NOMO-1 treated with dmso at 0.1 percent for 144 hours (cell line): Measurements from ENCODE around the gene USP11.

Experiments
- DNase-seq: peaks from one replicate; lab custom pipeline; 2025; ENCODE audit not compliant: unreplicated experiment; lab: John Stamatoyannopoulos, UW

USP11 gene

DNA sequence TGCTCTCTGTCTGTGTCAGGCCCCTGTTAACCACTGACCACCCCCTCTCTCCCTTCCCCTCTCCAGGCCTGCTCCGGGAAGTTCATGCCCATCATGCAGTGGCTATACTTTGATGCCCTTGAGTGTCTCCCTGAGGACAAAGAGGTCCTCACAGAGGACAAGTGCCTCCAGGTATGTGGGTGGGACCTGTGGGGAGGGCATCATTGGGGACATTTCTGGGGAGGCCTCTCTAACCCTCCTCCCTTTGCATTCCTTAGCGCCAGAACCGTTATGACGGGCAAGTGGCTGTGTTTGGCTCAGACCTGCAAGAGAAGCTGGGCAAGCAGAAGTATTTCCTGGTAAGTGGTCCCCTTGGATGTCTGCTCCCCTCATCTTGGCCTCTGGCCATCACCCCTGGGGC is 29.9 kb upstream of the USP11 start:
- DNase-seq: no peak

DNA sequence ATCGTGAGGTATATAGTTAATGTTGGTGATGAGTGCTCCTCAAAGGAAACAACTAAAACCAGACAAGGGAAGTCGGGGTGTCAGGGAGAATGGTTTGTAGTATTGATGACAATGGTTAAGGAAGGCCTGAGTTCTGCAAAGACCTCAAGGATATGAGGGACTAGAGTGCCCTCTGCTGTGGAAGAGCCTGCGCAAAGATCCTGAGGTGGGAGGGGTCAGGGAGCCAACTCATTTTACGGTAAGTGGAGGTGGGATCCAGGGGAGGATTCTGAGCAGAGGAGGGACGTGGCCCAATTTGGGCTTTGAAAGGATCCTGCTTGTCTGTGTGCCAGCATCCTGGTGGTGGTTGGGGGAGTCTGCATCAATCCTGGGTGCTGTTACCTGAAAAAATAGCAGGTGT is 27.8 kb upstream of the USP11 start:
- DNase-seq: no peak

DNA sequence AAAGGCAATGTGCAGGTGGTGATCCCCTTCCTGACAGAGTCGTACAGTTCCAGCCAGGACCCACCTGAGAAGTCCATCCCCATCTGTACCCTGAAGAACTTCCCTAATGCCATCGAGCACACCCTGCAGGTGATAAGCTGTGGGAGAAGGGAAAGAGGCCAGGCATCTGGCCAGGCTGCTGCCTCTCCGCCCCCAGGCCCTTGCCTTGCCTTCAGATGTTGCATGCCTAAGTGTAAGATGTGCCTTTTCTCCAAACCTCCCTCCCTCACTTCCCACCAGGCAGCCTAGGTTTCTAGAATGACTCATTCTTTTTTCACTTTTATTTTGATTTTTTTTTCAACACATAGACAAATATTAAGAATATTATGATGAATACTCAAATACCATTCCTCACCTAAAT is 26.5 kb upstream of the USP11 start:
- DNase-seq: no peak

DNA sequence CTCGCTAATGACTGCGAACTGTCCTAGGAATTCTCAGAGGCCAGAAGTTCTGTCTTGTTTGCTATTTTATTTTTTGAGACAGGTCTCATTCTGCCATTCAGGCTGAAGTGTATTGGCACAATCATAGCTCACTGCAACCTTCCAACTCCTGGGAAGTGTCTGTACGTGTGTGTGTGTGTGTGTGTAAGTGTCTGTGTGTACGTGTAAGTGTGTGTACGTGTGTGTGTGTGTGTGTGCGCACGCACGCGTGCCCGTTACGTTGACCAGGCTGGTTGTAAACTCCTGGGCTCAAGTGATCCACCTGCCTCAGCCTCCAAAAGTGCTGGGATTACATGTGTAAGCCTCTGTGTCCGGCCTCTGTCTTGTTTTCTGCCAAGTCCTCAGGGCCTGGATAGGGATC is 24.7 kb upstream of the USP11 start:
- DNase-seq: no peak

DNA sequence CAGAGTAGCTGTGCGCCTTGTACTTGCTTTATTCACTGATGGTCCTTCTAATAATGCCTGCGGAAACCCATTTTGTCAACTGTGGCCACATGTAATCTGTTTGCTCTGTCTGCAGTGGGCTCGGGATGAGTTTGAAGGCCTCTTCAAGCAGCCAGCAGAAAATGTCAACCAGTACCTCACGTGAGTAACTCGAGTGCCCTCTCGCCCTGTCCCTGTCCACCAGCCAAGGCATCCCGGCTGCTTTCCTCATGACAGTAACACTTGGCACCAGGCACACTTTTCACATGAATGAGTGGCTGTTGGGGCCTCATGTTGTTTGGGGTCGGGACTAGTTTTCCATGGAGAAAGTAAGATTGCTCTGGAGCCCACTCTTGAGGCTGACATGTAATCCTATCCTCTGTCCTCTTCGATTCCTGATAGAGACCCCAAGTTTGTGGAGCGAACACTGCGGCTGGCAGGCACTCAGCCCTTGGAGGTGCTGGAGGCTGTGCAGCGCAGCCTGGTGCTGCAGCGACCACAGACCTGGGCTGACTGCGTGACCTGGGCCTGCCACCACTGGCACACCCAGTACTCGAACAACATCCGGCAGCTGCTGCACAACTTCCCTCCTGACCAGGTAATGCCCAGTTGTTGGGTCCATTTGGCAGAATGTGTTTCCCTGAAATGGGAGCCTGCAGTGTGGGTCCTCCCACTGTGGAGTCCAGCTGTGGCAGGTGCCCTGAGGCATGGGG is 23.1 kb upstream of the USP11 start:
- DNase-seq: no peak

DNA sequence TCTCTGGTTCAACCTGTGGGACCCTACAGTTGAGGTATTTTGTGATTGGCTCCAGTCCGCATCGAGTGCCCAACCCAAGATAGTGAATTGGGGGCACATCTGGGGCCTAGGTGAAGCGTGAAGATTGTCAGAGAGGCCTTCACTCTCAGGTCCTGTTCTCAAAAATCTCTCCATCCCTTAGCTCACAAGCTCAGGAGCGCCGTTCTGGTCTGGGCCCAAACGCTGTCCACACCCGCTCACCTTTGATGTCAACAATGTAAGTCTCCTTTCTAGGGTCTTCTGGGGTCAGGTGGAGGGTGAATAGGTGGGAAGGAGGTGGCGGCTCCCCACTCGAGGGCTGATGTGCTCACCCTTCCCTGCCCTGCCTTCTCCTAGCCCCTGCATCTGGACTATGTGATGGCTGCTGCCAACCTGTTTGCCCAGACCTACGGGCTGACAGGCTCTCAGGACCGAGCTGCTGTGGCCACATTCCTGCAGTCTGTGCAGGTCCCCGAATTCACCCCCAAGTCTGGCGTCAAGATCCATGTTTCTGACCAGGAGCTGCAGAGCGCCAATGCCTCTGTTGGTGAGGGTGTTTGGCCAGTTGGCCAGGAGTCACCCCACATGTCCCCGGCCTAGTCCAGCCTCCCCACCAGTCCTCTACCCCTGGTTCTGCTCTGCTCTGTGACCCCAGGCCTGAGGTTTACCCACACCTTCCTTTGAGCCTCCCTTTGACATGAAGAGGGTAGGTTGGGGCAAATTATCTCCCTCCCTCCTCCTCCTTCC is 22.0 kb upstream of the USP11 start:
- no peak for DNase-seq

DNA sequence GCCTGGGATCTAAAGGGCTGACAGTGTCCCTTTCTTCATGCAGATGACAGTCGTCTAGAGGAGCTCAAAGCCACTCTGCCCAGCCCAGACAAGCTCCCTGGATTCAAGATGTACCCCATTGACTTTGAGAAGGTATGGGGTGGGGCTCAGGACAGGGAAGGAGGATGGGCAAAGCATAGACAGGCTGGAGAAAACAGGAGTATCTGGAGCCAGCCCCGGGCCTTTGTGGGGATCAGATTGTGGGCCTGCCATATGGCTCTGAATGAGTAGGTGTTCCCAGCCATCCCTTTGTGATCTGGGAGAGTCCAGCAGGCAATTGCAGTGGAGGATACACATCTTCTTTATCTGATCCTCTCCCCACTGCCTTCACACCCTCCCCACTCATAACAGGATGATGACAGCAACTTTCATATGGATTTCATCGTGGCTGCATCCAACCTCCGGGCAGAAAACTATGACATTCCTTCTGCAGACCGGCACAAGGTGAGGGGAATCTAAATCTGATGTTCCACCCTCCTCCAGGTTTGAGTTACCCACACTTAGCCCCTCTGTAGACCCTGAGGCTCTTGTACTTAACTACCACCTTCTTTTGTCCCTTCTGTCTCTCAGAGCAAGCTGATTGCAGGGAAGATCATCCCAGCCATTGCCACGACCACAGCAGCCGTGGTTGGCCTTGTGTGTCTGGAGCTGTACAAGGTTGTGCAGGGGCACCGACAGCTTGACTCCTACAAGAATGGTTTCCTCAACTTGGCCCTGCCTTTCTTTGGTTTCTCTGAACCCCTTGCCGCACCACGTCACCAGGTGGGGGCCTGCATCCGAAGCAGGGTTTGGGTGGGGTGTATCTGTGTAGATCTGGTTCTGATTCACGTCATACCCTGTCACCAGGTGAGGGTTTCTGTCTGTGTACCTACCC is 20.2 kb upstream of the USP11 start:
- no peak for DNase-seq

DNA sequence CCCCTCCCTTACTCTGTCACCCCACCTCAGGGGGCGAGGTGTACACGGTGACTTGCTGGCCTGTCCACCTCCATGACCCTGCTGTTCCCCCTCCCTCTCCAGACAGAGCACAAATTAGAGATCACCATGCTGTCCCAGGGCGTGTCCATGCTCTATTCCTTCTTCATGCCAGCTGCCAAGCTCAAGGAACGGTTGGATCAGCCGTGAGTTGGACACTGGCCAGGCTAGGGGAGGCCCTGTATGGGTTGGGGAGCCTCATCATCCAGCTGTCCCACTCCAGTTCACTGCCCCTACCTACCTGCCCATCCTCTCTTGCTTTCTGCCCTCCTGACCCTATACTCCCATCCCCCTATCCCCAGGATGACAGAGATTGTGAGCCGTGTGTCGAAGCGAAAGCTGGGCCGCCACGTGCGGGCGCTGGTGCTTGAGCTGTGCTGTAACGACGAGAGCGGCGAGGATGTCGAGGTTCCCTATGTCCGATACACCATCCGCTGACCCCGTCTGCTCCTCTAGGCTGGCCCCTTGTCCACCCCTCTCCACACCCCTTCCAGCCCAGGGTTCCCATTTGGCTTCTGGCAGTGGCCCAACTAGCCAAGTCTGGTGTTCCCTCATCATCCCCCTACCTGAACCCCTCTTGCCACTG is 18.3 kb upstream of the USP11 start:
- no peak for DNase-seq

DNA sequence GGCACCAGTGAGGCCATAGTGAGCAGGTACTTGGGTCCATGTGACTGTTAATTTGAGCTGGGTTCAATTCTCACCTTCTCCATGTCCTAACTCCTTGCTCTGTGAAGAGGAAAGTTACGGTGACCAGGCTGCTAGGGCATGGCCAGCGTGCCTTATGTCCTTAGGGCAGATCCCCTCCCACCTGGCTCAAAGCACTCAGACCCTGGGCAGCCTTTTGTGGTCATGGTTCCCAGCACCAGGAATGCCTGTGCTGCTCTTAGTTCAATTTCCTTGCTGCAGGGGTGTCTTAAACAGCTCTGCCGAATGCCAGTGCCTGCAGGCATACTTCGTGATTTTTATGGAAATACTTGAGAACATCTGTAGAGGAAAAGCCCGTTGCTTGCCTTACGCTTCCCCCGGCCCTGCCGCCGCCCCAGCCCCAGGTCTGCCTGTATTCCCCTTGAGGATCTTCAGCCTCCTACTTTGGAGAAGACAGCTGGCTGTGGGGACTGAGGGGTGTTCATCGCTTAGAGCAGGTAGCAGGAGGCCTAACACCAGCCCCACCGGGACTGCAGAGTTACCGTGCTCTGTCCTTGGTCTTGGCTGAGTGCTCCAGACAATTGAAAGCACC is 17.4 kb upstream of the USP11 start:
- DNase-seq: no peak

DNA sequence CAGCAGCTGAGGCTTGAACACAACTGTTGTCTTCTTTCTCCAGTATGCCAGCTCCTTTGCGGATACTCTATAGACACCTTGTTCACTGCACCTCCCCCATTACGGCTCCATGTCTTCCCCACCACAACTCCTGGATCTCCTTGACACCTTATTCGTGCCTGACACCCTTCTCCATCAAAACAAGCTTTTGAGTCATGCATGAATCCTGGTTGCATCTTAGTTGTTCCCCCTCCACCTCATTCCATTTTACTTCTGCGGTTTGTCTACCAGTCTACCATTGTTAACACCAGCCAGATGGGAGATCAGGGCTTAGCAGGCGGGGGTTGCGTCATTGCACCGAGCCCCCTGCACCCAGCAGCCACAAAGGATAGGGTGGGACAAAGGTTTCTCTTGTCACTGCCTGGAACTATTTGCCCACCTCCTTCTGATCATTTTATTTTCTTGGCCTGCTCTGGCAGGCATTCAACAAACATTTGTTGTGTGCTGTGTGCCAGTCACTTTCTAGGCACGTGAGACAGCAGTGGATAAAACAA is 16.4 kb upstream of the USP11 start:
- no peak for DNase-seq

DNA sequence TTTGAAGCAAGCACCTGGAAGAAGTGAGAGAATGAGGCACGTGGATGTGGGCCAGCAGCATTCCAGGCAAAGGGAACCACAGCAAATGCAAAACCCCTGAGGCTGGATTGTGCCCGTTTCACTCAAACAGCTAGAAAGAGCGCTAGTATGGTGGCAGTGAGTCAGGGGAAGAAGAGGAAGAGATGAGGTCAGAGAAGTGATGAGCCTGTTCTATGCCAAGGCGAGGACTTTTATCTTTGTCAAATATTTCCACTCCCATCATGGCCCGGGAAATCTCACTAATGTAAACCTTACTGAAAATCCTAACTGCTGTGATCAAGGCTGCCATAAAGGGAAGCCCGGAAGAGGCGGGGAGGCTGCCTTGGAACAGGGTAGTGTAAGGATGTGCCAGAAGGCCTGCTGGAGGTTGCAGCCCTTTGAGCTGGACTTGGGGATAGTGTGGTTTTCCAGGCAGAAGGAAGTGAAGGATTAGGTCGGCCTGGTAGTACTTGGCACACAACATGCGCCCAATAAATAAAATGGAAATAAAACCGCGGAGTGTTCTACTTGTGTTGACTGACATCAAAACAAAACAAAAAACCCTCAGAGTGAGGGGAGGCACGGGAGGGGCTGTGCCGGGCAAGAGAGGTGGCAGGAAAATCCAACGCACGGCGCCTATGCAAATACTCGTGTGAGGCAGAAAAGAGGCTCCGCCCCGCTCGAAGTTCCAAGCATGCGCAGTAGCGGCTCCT is 15.5 kb upstream of the USP11 start:
- no peak for DNase-seq

DNA sequence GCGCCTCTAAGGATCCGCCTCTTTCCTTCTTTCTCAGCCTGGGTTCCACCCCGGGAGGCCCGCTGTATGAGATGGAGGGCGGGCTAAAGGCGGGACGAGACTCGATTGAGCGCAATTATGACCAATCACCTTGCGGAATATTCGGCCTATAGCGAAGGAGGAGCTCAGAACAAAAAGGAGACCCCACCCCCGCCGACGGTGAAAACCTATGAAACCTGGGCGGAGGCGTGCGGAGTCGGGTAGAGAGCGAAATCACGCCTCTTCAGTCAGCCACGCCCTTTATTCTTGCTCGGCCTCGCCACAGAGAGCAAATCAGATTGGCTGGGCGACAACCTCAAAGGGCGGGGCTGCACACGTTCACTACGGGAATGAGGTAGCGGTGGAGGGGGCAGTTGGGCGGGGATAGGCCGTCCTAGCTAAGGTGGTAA is 14.9 kb upstream of the USP11 start:
- peak; percentile 100 for DNase-seq

DNA sequence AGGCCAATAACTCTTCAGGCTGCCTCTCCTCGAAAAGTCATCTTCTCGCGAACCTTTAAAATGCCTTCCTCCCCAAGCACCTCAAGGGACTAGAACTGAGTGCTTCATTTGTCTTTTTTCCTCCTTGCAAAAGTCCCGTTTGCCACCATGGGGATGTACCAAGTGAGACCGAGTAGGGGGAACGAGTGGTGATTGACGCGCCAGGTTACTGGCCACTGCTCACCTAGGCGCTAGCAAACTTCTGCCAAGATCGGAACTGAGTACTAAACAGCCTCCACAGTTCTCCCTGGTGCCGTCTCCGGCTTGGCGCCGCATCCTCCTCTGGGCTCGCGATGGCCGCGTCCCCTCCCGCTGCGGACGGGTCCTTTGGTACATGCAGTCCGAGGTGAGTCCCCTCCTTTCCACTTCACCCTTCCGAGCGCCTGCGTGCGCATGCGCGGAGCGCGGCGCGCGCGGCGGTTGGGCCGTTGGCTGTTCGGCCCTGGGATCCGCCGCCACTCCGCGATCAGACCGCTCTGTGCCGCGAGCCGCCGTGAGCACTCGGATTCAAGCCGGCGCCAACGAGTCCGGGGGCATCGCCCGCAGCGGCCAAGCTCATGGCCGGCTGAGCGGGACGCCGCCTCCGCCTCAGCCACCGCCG is 14.4 kb upstream of the USP11 start, which contains the start of gene CDK16:
Gene CDK16, plus strand, starts transcription at position 402 of the 640 bp plus-strand sequence. CDS start 4,877 bp downstream, outside the sequence.
- DNase-seq: peak; percentile 70

DNA sequence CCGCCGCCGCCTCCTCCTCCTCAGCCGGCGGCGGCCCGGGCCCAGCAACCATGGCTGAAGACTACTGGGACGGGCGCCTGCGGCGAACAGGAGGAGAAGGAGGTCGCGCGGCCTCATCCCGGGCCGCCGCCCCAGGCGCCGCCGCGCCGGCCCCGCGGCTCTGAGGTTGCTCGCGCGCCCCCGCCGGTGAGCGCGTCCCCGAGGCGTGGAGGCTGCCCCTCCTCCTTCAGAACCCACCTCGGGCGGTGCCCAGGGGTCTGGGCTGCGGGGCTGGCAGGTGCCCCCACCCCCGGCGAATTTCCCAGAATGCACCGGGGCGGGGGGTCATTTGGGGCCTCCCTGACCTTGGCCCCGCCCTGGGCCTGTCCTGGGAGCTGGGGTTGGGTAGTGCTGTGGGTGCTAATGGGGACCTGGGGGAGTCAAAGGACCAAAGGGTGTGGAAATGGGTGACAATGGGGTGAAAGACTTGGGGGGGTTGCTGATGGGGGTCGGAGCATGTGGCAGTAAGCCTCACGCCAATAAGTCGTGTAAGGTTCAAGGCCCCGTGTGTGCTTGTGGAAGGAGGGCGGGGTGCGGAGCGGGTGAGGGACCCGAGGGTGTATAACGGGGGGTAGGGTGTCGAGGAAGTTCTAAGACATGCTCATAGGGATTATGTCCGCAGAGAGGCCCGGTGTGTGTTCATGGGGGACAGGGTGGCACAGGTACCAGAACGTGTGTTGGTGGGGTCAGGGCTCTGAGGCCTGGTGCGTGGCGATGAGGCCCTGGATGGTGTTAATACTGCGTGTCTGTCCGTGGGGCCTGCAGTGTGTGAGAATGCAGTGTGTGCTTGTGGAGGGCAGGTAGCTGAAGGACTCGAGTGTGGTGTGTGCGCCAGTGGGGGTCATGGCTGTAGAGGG is 13.6 kb upstream of the USP11 start:
- no peak for DNase-seq

DNA sequence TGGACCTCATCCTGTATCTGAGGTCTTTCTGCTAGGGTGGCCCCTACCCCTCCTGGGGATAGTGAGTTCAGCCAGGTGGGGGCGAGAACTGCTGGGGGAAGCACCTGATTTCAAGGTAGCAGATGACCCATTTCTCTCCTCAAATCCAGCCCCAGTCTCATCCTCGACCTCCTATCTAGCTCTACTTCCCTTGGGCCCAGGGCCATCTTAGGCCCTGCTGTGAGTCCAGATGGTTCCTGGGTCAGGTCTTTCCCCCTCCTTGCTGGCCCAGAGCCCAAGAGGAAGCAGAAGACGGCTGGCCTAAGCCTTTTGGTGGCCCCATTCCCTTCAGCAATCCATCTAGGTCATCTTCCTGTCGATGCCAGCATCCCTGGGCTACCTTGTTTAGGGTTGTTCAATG is 11.1 kb upstream of the USP11 start:
- no peak for DNase-seq

DNA sequence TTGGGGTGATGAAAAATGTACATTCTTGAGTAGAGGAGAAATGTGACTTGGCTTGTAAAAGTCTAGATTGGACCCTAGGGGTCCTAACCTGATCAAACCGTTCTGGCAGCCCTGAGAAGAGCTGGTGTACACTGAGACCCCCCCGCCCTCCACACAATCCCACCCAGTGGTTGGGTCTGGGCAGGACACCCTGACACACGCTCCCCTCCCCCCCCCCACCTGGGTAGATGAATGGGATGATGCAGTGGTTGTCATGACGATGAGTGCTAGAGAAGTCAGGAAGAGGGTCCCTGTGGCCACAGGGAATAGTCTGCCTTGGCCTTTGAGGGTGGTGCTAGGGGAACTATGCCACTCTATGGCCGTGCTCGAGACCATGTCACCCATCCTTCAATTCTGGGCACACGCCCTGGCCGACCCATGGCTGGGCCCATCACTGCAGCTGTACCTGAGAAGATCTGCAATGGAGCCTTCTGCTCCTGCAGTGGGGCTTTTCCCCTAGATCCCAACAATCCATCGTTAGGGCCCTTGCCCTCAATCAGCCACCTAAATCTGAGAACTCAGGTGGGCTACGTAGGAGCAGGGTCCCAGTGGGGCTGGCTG is 10.0 kb upstream of the USP11 start:
- no peak for DNase-seq

DNA sequence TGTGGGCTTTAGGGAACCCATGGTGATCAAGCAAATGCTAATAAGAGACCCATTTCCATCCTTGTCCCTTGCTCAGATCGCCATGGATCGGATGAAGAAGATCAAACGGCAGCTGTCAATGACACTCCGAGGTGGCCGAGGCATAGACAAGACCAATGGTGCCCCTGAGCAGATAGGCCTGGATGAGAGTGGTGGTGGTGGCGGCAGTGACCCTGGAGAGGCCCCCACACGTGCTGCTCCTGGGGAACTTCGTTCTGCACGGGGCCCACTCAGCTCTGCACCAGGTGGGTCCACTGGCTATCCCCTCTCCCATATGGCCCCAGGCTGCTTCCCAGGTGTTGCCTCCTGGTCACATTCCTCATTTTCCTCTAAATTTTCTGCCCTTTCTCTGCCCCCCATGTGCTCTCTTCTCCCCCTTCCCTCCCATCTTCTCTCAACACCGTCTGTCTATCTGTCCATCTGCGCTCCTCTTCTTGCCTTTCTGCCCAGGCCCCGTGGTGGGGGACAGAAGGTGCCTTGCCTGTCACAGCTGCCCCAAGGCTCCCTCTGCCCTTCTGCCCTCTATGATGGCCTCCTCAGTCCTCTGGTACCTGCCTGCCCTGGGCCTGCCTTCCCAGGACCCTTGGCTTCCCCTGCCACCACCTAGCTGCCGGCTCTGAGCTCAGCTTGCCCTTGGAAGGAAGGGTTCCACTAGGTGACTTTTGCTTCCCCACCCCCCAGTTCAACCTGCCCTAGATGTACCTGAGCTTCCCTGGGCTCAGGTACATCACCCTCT is 9.1 kb upstream of the USP11 start:
- no peak for DNase-seq
